Testis (tissue), 2 donors: Measurements from ENCODE around the gene DUS3L.
"Not testable (repeated sequence)": the region's sequence is repeated elsewhere in the genome, so short reads cannot be mapped to it uniquely, and the experiment has no call there.

Source experiments
- CTCF ChIP-seq, 3 experiments: fragments of 450-650 bp in 2 of 3; fragments of 200-600 bp in 1 of 3; sonication (generic) in 1 of 3; IDR thresholded peaks; one replicate each; pipeline ENCODE4 v1.5.1; 2016 to 2019; ENCODE audit warnings: antibody characterized with exemption in 3 of 3, mild to moderate bottlenecking in 2 of 3, moderate library complexity in 1 of 3
- POLR2A ChIP-seq: fragments of 450-650 bp; IDR thresholded peaks from one replicate; pipeline ENCODE4 v1.6.1; 2017; ENCODE audit warnings: antibody characterized with exemption, mild to moderate bottlenecking, moderate library complexity

DNA sequence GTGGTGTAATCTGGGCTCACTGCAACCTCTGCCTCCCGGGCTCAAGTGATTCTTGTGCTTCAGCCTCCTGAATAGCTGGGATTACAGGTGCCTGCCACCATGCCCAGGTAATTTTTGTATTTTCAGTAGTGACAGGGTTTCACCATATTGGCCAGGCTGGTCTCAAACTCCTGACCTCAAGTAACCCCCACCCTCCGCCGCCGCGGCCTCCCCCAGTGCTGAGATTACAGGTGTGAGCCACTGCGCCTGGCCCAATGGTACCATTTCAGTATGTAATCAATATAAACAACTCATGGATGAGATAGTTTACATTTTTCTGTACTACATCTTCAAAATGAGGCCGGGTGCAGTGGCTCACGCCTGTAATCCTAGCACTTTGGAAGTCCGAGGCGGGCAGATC is 46.0 kb downstream of the DUS3L start:
- not testable (repeated sequence) for TF ChIP-seq CTCF (IDR thresholded peaks at IDR 0.05); POLR2A
